Transverse colon (tissue), 3 donors: Measurements from ENCODE around the gene LRBA.

ENCODE experiments used
- CTCF ChIP-seq, 5 experiments: fragments of 200-600 bp in 3 of 5; fragments of 450-650 bp in 2 of 5; sonication (generic) in 3 of 5; IDR thresholded peaks; 1 replicate in 2 of 5; 2 replicates in 3 of 5; pipeline ENCODE4 v1.5.1; 2016 to 2017; ENCODE audit warnings: antibody characterized with exemption in 5 of 5, inconsistent platforms in 3 of 5, mild to moderate bottlenecking in 2 of 5, moderate library complexity in 1 of 5
- EP300 ChIP-seq: sonication (generic); formaldehyde crosslinking; IDR thresholded peaks from one replicate; pipeline ENCODE4 v1.6.1; 2017; ENCODE audit warnings: antibody characterized with exemption, low read depth

- TF ChIP-seq CTCF (IDR thresholded peaks at IDR 0.05) (no peak), EP300 (no peak)
Observed at GRCh38 chr4:150415213-150415612, 599.9 kb downstream of the LRBA start.
